NB4 (cell line): ENCODE results near the gene KLK12.

ENCODE experiments used
- MYC ChIP-seq: IDR thresholded peaks from 2 replicates; pipeline ENCODE4 v1.6.1; 2011; ENCODE audit warnings: low read depth, low read length
- POLR2A ChIP-seq: IDR thresholded peaks from 2 replicates; pipeline ENCODE4 v1.6.1; 2011; ENCODE audit warnings: mild to moderate bottlenecking; ENCODE audit not compliant: insufficient read length; ENCODE audit errors: extremely low read depth
- TF ChIP-seq, protein P1 (sequence below): IDR thresholded peaks from one replicate; pipeline ENCODE4 v1.5.1; 2012; ENCODE audit warnings: low read depth, low read length
- TF ChIP-seq, protein P2 (sequence below): IDR thresholded peaks from 2 replicates; pipeline ENCODE4 v1.6.1; 2011; ENCODE audit warnings: low read depth, low read length

DNA sequence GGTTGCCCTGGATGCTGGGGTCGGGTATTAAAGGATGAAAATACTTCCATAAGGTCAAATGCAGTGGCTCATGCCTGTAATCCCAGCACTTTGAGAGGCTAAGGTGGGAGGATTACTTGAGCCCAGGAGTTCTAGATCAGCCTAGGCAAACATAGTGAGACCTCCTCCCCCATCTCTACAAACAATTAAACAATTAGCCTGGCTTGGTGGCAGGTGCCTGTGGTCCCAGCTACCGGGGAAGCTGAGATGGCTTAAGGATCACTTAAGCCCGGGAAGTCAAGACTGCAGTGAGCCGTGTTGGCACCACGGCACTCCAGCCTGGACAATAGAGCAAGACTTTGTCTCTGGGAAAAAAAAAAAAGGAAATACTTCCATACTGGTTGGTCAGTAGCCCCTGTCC lies 9.9 kb downstream of the KLK12 start:
- TF ChIP-seq, protein P1, sequence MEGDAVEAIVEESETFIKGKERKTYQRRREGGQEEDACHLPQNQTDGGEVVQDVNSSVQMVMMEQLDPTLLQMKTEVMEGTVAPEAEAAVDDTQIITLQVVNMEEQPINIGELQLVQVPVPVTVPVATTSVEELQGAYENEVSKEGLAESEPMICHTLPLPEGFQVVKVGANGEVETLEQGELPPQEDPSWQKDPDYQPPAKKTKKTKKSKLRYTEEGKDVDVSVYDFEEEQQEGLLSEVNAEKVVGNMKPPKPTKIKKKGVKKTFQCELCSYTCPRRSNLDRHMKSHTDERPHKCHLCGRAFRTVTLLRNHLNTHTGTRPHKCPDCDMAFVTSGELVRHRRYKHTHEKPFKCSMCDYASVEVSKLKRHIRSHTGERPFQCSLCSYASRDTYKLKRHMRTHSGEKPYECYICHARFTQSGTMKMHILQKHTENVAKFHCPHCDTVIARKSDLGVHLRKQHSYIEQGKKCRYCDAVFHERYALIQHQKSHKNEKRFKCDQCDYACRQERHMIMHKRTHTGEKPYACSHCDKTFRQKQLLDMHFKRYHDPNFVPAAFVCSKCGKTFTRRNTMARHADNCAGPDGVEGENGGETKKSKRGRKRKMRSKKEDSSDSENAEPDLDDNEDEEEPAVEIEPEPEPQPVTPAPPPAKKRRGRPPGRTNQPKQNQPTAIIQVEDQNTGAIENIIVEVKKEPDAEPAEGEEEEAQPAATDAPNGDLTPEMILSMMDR: no peak
- TF ChIP-seq POLR2A (no peak), MYC (no peak)
- TF ChIP-seq, protein P2, sequence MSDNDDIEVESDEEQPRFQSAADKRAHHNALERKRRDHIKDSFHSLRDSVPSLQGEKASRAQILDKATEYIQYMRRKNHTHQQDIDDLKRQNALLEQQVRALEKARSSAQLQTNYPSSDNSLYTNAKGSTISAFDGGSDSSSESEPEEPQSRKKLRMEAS: no peak
